Measurements from ENCODE around the gene GPR137. TPM values are rescaled to one million over a fixed set of nuclear protein-coding genes. Genes with fewer than 3 reads are reported as not detected.

GPR137 gene
- total RNA-seq, 1 experiment from 2014 or later: 24.4 TPM

DNA sequence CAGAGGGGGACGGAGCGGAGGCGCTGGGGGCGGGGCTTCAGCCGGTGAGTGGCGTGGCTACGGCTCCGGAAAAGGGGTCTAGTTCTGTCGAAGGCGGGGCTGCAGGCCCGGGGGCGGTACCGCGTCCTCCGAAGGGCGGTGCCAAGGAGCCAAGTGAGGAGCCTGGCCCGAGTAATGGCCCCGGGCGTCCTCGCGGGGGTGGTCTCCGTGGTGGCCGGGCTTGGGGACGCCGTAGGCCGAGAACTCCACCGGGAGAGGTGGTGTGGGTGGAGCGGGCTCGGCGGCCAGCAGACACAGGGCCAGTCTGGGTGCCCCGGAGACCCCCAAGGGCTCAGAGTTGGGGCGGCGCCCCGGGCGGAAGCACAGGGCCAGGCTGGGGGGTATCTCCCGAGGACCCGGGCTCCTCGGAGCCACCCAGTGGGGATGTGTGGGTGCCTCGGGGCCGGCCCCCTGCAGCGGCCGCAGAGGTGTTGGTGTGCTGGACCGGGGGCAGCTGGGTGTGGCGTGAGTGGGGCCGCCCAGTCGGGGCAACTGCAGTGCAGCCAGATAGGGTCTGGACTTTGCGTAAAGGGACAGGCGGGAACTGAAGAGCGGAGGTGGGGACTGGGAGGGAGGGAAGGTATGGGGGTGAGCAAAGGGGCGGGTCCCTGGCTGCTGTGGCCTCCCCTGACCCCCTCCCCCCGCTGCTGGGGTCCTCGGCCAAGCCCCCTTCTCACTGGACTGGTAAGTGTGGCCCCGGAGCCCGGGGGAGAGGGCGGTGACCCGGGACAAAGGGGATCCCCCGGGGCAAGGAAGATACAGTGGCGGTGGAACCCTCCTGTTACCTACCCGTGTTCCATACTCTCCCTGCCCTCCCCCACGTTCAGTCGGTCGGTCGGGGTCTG, 43.9 kb upstream of the GPR137 start:
- H3K9ac ChIP-seq (ENCODE audit: low read length): peak overlapping the region; percentile 99
- peaks cover 0 to 20% of the 10 kb centered on the region in 2 experiments; a peak in 1 of 4 replicates for H3K36me3 ChIP-seq (ENCODE audit: control insufficient read depth in 1 of 2, insufficient read depth in 2 of 2, low read length in 2 of 2)
- no peaks in the 10 kb centered on the region for H3K27me3 ChIP-seq (ENCODE audit: insufficient read depth, low read length)
- peaks cover 48% of the 10 kb centered on the region for H3K79me2 ChIP-seq (ENCODE audit: insufficient read depth, low read length)
- ChIA-PET CTCF (interaction anchor here (0.8 to 2.2 kb wide), 10 partner anchors 8 to 115 kb away, joined by 3 to 10 read pairs (median 4); partner anchors contain the start of genes PRDX5 and TRMT112), POLR2A (interaction anchor here (0.7 to 2.0 kb wide), 12 partner anchors 8 to 114 kb away, joined by 4 to 11 read pairs (median 6); partner anchors contain the start of genes NUDT22, PRDX5, TRMT112 and TRPT1), RAD21 (ENCODE audit: low non-redundant PET in 1 of 2, low total read pairs in 2 of 2, uncharacterized antibody in 2 of 2, unreplicated experiment in 2 of 2) (interaction anchor here in 1 of 2 experiments (0.6 kb wide), 1 partner anchor 1758 kb away, joined by 5 read pairs; no protein-coding TSS in a partner anchor)
- TF ChIP-seq ZFX (IDR thresholded peaks at IDR 0.05) (peak; percentile 27; the same call in 1 of the 2 replicates), POLR2A (IDR thresholded peaks at IDR 0.05; ENCODE audit: borderline replicate concordance, extremely low read depth, insufficient read depth, insufficient read length) (peak; percentile 79), CEBPB (IDR thresholded peaks at IDR 0.05; ENCODE audit: low read depth) (no peak), SIN3A (IDR thresholded peaks at IDR 0.05; ENCODE audit: low read depth) (no peak), YY1 (IDR thresholded peaks at IDR 0.05; ENCODE audit: extremely low read depth, insufficient replicate concordance, low read depth, low read length) (peak; percentile 68), POLR2AphosphoS5 (IDR thresholded peaks at IDR 0.05; ENCODE audit: low read depth, low read length) (peak; percentile 84), SRF (IDR thresholded peaks at IDR 0.05; ENCODE audit: low read depth) (no peak)
- intact Hi-C loops (cut with micrococcal nuclease): loop anchor here (1.0 to 2.0 kb wide), 2 partner anchors 43 to 63 kb away; partner anchors contain the start of genes BAD and ESRRA
- H3K4me1 ChIP-seq (ENCODE audit: control insufficient read depth in 1 of 2, insufficient read depth in 2 of 2, low read length in 2 of 2): peaks cover 32 to 60% of the 10 kb centered on the region in 2 experiments
- peak overlapping the region; percentile 84 for H3K4me2 ChIP-seq (ENCODE audit: low read length)
- no peak overlapping the region for H2AFZ ChIP-seq (ENCODE audit: low read depth, low read length, poor library complexity, severe bottlenecking)
- H4K20me1 ChIP-seq (ENCODE audit: insufficient read depth): no peaks in the 10 kb centered on the region
- ATAC-seq (peak; percentile 28), DNase-seq (ENCODE audit: low read depth, low spot score) (no peak)
- TSS peak; percentile 66 for BruUV-seq (replicated peaks)
- peak overlapping the region; percentile 70 to 91 for H3K4me3 ChIP-seq (replicated peaks in 1 of 2; ENCODE audit: low read depth in 1 of 2, low read length in 2 of 2)
- H3K9me3 ChIP-seq (ENCODE audit: control insufficient read depth in 1 of 2, insufficient read depth in 1 of 2, low read depth in 1 of 2, low read length in 2 of 2): no peaks in the 10 kb centered on the region
- peak overlapping the region; percentile 88 for H3K27ac ChIP-seq (ENCODE audit: low read depth, low read length)
- no peaks in the 10 kb centered on the region for H3K9me2 ChIP-seq (ENCODE audit: insufficient read depth)

Data from HCT116 (cell line).